ENCODE data around the gene DYNC2LI1.

DNA sequence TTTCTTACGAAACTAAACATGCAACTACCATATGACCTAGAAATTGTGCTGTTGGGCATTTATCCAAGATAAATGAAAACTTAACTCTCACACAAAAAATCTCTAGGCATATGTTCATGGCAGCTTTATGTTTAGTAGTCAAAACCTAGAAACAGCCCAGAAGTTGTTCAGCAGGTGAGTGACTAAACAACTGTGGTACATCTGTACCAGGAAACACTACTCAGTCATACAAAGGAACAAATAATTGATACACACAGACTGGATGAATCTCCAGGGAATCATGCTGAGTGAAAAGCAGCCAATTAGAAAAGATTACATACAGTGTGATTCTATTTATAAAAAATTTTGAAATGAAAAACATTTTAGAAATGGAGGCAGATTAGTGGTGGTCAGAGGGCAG is 29.3 kb downstream of the DYNC2LI1 start:
- TF ChIP-seq, protein P1, sequence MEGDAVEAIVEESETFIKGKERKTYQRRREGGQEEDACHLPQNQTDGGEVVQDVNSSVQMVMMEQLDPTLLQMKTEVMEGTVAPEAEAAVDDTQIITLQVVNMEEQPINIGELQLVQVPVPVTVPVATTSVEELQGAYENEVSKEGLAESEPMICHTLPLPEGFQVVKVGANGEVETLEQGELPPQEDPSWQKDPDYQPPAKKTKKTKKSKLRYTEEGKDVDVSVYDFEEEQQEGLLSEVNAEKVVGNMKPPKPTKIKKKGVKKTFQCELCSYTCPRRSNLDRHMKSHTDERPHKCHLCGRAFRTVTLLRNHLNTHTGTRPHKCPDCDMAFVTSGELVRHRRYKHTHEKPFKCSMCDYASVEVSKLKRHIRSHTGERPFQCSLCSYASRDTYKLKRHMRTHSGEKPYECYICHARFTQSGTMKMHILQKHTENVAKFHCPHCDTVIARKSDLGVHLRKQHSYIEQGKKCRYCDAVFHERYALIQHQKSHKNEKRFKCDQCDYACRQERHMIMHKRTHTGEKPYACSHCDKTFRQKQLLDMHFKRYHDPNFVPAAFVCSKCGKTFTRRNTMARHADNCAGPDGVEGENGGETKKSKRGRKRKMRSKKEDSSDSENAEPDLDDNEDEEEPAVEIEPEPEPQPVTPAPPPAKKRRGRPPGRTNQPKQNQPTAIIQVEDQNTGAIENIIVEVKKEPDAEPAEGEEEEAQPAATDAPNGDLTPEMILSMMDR (IDR thresholded peaks at IDR 0.05): no peak
- no peak for TF ChIP-seq POLR2A (IDR thresholded peaks at IDR 0.05)
